Measurements from ENCODE around the gene ADAMTSL4.

- TF ChIP-seq RFX5 (IDR thresholded peaks at IDR 0.05; ENCODE audit: low read depth, low read length) (no peak), HCFC1 (IDR thresholded peaks at IDR 0.05; ENCODE audit: low read depth, low read length) (no peak), IRF2 (CRISPR knock-in tag; IDR thresholded peaks at IDR 0.05) (no peak), TRIM24 (IDR thresholded peaks at IDR 0.05) (no peak), FOXA3 (CRISPR knock-in tag; conservative IDR thresholded peaks at IDR 0.05 in 1 of 2, IDR thresholded peaks at IDR 0.05 in 1 of 2) (no peak), ZNF274 (IDR thresholded peaks at IDR 0.05; ENCODE audit: borderline replicate concordance, low read depth, low read length) (no peak), POLR2AphosphoS5 (IDR thresholded peaks at IDR 0.05; ENCODE audit: control insufficient read depth, insufficient read depth, low read depth, low read length) (peak; percentile 59; the same call in 1 of the 2 replicates), ELF4 (CRISPR knock-in tag; IDR thresholded peaks at IDR 0.05) (no peak), ZNF830 (CRISPR knock-in tag; IDR thresholded peaks at IDR 0.05) (no peak), SP1 (CRISPR knock-in tag; IDR thresholded peaks at IDR 0.05) (no peak; the same call in 1 of the 2 replicates), ATF2 (CRISPR knock-in tag; IDR thresholded peaks at IDR 0.05) (no peak)
- TF ChIP-seq, protein P1, sequence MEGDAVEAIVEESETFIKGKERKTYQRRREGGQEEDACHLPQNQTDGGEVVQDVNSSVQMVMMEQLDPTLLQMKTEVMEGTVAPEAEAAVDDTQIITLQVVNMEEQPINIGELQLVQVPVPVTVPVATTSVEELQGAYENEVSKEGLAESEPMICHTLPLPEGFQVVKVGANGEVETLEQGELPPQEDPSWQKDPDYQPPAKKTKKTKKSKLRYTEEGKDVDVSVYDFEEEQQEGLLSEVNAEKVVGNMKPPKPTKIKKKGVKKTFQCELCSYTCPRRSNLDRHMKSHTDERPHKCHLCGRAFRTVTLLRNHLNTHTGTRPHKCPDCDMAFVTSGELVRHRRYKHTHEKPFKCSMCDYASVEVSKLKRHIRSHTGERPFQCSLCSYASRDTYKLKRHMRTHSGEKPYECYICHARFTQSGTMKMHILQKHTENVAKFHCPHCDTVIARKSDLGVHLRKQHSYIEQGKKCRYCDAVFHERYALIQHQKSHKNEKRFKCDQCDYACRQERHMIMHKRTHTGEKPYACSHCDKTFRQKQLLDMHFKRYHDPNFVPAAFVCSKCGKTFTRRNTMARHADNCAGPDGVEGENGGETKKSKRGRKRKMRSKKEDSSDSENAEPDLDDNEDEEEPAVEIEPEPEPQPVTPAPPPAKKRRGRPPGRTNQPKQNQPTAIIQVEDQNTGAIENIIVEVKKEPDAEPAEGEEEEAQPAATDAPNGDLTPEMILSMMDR (IDR thresholded peaks at IDR 0.05 in 2 of 3, conservative IDR thresholded peaks at IDR 0.05 in 1 of 3; ENCODE audit: insufficient read depth in 2 of 3, low read depth in 1 of 3, low read length in 3 of 3) = no peak
- TF ChIP-seq, protein P2, sequence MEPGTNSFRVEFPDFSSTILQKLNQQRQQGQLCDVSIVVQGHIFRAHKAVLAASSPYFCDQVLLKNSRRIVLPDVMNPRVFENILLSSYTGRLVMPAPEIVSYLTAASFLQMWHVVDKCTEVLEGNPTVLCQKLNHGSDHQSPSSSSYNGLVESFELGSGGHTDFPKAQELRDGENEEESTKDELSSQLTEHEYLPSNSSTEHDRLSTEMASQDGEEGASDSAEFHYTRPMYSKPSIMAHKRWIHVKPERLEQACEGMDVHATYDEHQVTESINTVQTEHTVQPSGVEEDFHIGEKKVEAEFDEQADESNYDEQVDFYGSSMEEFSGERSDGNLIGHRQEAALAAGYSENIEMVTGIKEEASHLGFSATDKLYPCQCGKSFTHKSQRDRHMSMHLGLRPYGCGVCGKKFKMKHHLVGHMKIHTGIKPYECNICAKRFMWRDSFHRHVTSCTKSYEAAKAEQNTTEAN (CRISPR knock-in tag; IDR thresholded peaks at IDR 0.05) = no peak
- TF ChIP-seq, protein P3, sequence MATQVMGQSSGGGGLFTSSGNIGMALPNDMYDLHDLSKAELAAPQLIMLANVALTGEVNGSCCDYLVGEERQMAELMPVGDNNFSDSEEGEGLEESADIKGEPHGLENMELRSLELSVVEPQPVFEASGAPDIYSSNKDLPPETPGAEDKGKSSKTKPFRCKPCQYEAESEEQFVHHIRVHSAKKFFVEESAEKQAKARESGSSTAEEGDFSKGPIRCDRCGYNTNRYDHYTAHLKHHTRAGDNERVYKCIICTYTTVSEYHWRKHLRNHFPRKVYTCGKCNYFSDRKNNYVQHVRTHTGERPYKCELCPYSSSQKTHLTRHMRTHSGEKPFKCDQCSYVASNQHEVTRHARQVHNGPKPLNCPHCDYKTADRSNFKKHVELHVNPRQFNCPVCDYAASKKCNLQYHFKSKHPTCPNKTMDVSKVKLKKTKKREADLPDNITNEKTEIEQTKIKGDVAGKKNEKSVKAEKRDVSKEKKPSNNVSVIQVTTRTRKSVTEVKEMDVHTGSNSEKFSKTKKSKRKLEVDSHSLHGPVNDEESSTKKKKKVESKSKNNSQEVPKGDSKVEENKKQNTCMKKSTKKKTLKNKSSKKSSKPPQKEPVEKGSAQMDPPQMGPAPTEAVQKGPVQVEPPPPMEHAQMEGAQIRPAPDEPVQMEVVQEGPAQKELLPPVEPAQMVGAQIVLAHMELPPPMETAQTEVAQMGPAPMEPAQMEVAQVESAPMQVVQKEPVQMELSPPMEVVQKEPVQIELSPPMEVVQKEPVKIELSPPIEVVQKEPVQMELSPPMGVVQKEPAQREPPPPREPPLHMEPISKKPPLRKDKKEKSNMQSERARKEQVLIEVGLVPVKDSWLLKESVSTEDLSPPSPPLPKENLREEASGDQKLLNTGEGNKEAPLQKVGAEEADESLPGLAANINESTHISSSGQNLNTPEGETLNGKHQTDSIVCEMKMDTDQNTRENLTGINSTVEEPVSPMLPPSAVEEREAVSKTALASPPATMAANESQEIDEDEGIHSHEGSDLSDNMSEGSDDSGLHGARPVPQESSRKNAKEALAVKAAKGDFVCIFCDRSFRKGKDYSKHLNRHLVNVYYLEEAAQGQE (IDR thresholded peaks at IDR 0.05; ENCODE audit: borderline replicate concordance) = no peak
- TF ChIP-seq, protein P3 (CRISPR knock-in tag; IDR thresholded peaks at IDR 0.05; ENCODE audit: low read depth) = no peak
These were observed 26.5 kb downstream of the ADAMTSL4 start for GRCh38 chr1:150575518-150576366.

Data from K562 (cell line).